Esophagus squamous epithelium (tissue), 5 donors: ENCODE results near the gene MSTO1. TPM values are rescaled to one million over a fixed set of nuclear protein-coding genes. Genes with fewer than 3 reads are reported as not detected.
"Not testable (repeated sequence)": the region's sequence is repeated elsewhere in the genome, so short reads cannot be mapped to it uniquely, and the experiment has no call there.

ENCODE experiments used
- DNase-seq: peaks from one replicate; lab custom pipeline; 2025; lab: John Stamatoyannopoulos, UW
- H3K27ac ChIP-seq, 4 donors: fragments of 200-600 bp; sonication (generic); one replicate each; pipeline ENCODE4 v1.5.1; 2016 to 2019; ENCODE audit warnings: mild to moderate bottlenecking in 1 of 4
- H3K27me3 ChIP-seq, 4 donors: fragments of 200-600 bp; sonication (generic); 1 replicate in 3 of 4; 2 replicates in 1 of 4; pipeline versions ENCODE4 v1.5.1 to v1.6.0; 2017 to 2021; ENCODE audit warnings: antibody characterized with exemption in 1 of 4
- H3K36me3 ChIP-seq, 3 donors: fragments of 200-600 bp; sonication (generic); one replicate each; pipeline ENCODE4 v1.5.1; 2016 to 2019
- H3K4me1 ChIP-seq, 3 donors: fragments of 200-600 bp; sonication (generic); one replicate each; pipeline ENCODE4 v1.5.1; 2017 to 2019
- H3K4me3 ChIP-seq, 4 donors: fragments of 200-600 bp; sonication (generic); 1 replicate in 3 of 4; 2 replicates in 1 of 4; pipeline ENCODE4 v1.5.1; 2016 to 2019; ENCODE audit warnings: mild to moderate bottlenecking in 2 of 4, moderate library complexity in 1 of 4
- H3K9me3 ChIP-seq, 3 donors: fragments of 200-600 bp; sonication (generic); one replicate each; pipeline ENCODE4 v1.5.1; 2016 to 2019
- POLR2A ChIP-seq, 4 donors: fragments of 450-650 bp; IDR thresholded peaks; one replicate each; pipeline ENCODE4 v1.6.1; 2017; ENCODE audit warnings: antibody characterized with exemption in 4 of 4, mild to moderate bottlenecking in 4 of 4, moderate library complexity in 3 of 4
- WGBS, 2 donors: methylation state at CpG; one replicate each; pipeline ENCODE4 v1.1.5; 2018; 5-methylcytosine and 5-hydroxymethylcytosine counted together
- intact Hi-C: fragments of 100-400 bp; cut with DNase I; formaldehyde crosslinking; loops from one replicate; pipeline ENCODE4 v1.15.0; 2022
- total RNA-seq, 4 donors: library from RNA; depleted of rRNA; stranded (reverse); fragments of >200 nt; gene quantifications; one replicate each; pipeline ENCODE4 v1.1.0, GENCODE V29; 2016
- TF ChIP-seq, protein P1 (sequence below), 6 experiments: fragments of 450-650 bp in 4 of 6; fragments of 200-600 bp in 2 of 6; sonication (generic) in 2 of 6; IDR thresholded peaks; one replicate each; pipeline ENCODE4 v1.5.1; 2016 to 2019; ENCODE audit warnings: antibody characterized with exemption in 6 of 6, mild to moderate bottlenecking in 4 of 6, moderate library complexity in 4 of 6
- donor health status: DM: yes; HTN: yes; CAD: no.

Gene MSTO1
- total RNA-seq, 4 donors from 2014 or later, result 2.6 to 17.9 (median 13.6) TPM

DNA sequence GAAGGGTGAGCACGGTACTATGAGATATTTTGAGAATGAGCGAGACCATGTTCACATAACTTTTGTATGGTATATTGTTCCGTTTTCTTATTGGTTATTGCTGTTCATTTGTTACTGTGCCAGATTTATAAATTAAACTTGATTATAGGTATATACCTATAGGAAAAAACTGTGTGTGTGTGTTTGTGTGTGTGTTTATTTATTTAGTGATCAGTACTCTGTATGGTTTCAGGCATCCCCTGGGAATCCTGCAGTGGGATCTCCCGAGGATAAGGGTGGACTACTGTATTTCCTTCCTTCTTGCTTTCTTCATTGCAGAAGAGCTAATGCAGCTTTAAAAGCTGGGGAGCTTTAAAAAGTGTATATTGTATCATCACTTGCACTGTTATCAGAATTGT, 39.4 kb upstream of the MSTO1 start:
- Histone ChIP-seq H3K27ac (no peak overlapping the region), H3K4me1 (peaks cover 0 to 2% (median 0%) of the 10 kb centered on the region in 3 donors), H3K36me3 (peaks cover 0 to 27% (median 0%) of the 10 kb centered on the region in 3 donors), H3K27me3 (no peaks in the 10 kb centered on the region), H3K4me3 (no peak overlapping the region), H3K9me3 (no peaks in the 10 kb centered on the region)
- TF ChIP-seq POLR2A (IDR thresholded peaks at IDR 0.05), result no peak
- TF ChIP-seq, protein P1, sequence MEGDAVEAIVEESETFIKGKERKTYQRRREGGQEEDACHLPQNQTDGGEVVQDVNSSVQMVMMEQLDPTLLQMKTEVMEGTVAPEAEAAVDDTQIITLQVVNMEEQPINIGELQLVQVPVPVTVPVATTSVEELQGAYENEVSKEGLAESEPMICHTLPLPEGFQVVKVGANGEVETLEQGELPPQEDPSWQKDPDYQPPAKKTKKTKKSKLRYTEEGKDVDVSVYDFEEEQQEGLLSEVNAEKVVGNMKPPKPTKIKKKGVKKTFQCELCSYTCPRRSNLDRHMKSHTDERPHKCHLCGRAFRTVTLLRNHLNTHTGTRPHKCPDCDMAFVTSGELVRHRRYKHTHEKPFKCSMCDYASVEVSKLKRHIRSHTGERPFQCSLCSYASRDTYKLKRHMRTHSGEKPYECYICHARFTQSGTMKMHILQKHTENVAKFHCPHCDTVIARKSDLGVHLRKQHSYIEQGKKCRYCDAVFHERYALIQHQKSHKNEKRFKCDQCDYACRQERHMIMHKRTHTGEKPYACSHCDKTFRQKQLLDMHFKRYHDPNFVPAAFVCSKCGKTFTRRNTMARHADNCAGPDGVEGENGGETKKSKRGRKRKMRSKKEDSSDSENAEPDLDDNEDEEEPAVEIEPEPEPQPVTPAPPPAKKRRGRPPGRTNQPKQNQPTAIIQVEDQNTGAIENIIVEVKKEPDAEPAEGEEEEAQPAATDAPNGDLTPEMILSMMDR (IDR thresholded peaks at IDR 0.05), result no peak
- WGBS, 2 donors, result 83 to 84% methylated on average over 4 of the region's 4 CpGs
- no peak for DNase-seq
- intact Hi-C loops, result no loop called here

DNA sequence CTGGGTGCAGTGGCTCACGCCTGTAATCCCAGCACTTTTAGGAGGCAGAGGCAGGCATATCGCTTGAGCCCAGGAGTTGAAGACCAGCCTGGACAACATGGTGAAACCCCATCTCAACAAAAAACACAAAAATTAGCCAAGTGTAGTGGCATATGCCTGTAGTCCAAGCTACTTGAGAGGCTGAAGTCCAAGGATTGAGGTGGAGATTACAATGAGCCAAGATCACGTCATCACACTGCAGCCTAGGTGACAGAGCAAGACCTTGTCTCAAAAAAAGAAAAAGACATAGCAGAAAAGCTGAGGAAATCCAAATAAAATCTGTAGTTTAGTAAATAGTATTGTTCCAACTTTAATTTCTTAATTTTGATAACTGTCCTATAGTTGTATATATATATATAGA, 35.9 kb upstream of the MSTO1 start:
- TF ChIP-seq, protein P1 (IDR thresholded peaks at IDR 0.05), result no peak
- TF ChIP-seq POLR2A (IDR thresholded peaks at IDR 0.05), result no peak
- Histone ChIP-seq H3K27me3 (no peaks in the 10 kb centered on the region), H3K4me1 (no peaks in the 10 kb centered on the region), H3K36me3 (peaks cover 0 to 18% (median 0%) of the 10 kb centered on the region in 3 donors), H3K4me3 (no peak overlapping the region), H3K9me3 (no peaks in the 10 kb centered on the region), H3K27ac (no peak overlapping the region)
- no peak for DNase-seq
- WGBS, 2 donors, result 89 to 90% methylated on average over 3 of the region's 3 CpGs
- intact Hi-C loops, result no loop called here

DNA sequence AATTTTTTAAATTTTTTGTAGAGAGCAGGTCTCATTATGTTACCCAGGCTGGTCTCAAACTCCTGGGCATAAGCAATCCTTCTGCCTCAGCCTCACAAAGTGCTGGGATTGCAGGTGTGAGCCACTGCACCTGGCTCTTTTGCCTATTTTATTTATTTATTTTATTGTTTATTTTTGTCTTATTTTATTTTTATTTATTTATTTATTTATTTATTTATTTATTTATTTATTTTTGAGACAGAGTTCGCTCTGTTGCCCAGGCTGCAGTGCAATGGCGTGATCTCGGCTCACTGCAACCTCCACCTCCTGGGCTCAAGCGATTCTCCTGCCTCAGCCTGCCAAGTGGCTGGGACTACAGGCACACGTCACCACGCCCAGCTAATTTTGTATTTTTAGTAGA, 34.4 kb upstream of the MSTO1 start:
- intact Hi-C loops, H3K27me3 ChIP-seq, H3K4me1 ChIP-seq, DNase-seq, H3K27ac ChIP-seq, H3K9me3 ChIP-seq, H3K4me3 ChIP-seq: not testable (repeated sequence)
- WGBS, 2 donors, result 85 to 97% methylated on average over 6 of the region's 6 CpGs
- H3K36me3 ChIP-seq, result peaks cover 0 to 12% (median 0%) of the 10 kb centered on the region in 3 donors

DNA sequence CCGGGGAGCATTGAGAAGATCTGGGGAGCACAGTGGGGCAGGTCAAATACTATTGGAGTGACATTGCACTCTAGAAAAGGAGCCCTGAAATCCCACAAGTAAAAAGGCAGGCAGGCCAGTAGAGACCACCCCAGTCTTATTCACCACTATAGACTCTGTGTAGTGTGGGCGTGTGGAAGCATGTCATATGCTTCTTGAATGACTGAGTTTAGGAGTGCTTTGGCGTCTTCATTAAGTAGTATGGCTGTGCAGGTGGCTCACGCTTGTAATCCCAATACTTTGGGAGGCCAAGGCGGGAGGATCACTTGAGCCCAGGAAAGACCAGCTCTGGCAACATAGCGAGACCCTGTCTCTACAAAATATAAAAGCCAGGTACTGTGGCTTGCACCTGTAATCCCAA, 26.2 kb upstream of the MSTO1 start:
- intact Hi-C loops, H3K4me3 ChIP-seq: not testable (repeated sequence)
- 80 to 89% methylated on average over 1 to 3 of the region's 6 CpGs for WGBS, 2 donors

DNA sequence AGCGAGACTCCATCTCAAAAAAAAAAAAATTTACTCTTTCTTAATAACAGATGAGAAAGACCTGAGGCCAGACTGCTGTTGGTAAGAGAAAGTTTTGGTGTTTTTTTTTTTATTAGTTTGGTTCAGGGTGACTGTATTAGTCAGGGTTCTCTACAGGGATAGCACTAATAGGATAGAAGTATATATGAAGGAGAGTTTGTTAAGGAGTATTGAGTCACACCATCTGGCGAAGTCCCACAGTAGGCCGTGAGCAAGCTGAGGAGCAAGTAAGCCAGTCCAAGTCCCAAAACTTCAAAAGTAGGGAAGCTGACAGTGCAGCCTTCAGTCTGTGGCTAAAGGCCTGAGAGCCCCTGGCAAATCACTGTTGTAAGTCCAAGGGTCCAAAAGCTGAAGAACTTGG, 20.7 kb upstream of the MSTO1 start:
- H3K4me3 ChIP-seq, DNase-seq, H3K9me3 ChIP-seq, H3K27me3 ChIP-seq, H3K36me3 ChIP-seq, intact Hi-C loops: not testable (repeated sequence)
- Histone ChIP-seq H3K4me1 (peaks cover 0 to 12% (median 0%) of the 10 kb centered on the region in 3 donors), H3K27ac (peak overlapping the region in 1 of 4 donors; percentile 25)
- 100% methylated on average over 1 of the region's 3 CpGs for WGBS, 2 donors

More for the DNA sequence above, 26.2 kb upstream of the MSTO1 start:
- not testable (repeated sequence) for H3K9me3 ChIP-seq, H3K4me1 ChIP-seq, H3K36me3 ChIP-seq, H3K27ac ChIP-seq, H3K27me3 ChIP-seq, DNase-seq

DNA sequence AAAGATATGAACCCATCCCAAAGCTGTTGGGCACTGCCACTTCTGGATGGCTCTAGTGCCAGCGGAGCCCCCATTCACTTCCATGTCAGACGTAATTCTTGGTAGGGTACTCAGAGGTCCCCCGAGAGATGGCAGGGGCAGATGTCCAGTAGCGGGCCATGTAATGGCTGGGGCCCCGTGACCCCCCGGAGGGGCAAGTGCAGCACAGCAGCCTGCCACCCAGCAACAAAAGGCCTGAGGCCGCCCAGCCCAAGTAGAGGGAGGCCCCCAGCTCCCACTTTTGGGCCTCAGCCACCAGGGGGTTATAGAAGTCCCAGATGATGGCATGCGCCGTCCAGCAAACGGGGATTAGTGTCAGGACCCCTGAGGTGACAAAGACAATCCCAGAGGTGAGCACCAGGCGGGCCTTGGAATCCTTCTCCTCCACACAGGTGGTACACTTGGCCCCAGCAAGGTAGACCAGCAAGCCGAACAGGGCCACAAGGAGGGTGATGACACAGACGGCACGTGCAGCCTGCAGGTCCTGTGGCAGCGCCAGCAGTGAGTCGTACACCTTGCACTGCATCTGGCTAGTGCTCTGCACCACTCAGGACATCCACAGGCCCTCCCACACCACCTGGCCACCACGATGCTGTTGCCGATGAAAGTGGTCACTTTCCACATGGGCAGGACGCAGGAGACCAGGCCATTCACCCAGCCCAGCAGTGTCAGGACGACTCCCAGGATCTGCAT, 19.3 kb upstream of the MSTO1 start:
- H3K4me3 ChIP-seq, H3K27me3 ChIP-seq, H3K27ac ChIP-seq, H3K9me3 ChIP-seq, intact Hi-C loops, DNase-seq, H3K36me3 ChIP-seq: not testable (repeated sequence)
- 80 to 86% methylated on average over 6 to 16 of the region's 20 CpGs for WGBS, 2 donors
- peaks cover 0 to 12% (median 0%) of the 10 kb centered on the region in 3 donors for H3K4me1 ChIP-seq

DNA sequence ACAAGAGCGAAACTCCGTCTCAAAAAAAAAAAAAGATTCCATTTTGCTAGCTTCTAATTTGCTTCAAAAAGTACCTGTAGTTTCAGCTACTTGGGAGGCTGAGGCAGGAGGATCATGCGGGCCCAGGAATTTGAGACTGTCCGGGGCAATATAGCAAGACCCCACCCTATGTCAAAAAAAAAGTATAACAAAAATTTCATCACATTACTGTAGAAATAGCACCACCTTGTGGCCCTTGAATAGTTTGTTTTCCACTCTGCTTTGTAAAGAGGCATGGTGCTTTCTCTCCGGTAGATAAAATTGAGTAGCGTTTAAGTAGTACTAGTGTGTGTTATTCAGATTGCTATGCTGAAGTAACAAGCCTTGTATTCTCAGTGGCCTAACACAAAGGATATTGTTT, 18.2 kb upstream of the MSTO1 start:
- Histone ChIP-seq H3K4me1 (peaks cover 0 to 12% (median 0%) of the 10 kb centered on the region in 3 donors), H3K27ac (no peak overlapping the region), H3K36me3 (no peaks in the 10 kb centered on the region), H3K27me3 (no peaks in the 10 kb centered on the region), H3K9me3 (no peaks in the 10 kb centered on the region), H3K4me3 (no peak overlapping the region)
- intact Hi-C loops, result no loop called here
- WGBS, 2 donors, result 37 to 38% methylated on average over 6 of the region's 6 CpGs
- DNase-seq, result no peak
- TF ChIP-seq, protein P1 (IDR thresholded peaks at IDR 0.05), result peak in 5 of 6 experiments; percentile 39 to 61 (median 54)
- TF ChIP-seq POLR2A (IDR thresholded peaks at IDR 0.05), result no peak

DNA sequence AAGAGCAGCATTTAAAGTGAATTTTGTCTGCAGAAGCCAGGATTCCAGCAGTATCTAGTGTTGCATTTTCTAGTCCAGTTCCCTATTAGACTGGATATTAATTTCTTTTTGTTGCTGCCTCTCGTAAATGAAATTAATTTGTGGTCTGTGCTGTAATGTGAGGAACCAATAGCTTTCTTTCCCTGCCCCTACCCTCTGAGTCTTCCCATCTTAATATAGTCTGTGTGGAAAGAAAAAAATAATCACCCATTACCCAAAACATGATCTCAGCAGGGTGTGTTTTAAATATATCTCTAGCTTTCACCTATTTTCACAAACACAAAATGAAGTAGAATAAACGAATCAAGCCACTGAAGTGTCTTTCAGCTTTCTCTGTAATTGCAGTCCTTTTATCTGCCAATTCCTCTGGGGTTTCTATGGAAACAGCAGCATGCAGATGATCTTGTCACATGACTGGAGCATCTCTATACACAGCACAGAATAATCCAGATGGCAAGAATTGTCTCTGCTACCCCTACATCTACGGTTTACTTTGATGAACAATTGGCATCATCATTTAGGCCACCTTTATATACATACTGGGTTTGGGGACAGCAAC, 14.0 kb upstream of the MSTO1 start:
- H3K27ac ChIP-seq, H3K9me3 ChIP-seq, H3K27me3 ChIP-seq, DNase-seq, H3K36me3 ChIP-seq, intact Hi-C loops, H3K4me3 ChIP-seq: not testable (repeated sequence)
- WGBS, 2 donors, result 66 to 81% methylated on average over 3 of the region's 3 CpGs
- H3K4me1 ChIP-seq, result peaks cover 4 to 20% (median 5%) of the 10 kb centered on the region in 3 donors
